Muscle layer of colon (tissue), 2 donors: ENCODE data around the gene PABPC1L.

Experiments
- H3K27ac ChIP-seq: one replicate; pipeline ENCODE4 v1.7.0; 2013; ENCODE audit warnings: low read depth, mild to moderate bottlenecking, low read length, moderate library complexity
- H3K27me3 ChIP-seq, 2 donors: one replicate each; pipeline ENCODE4 v1.7.0; 2013; ENCODE audit warnings: low read length in 2 of 2, mild to moderate bottlenecking in 2 of 2; ENCODE audit not compliant: insufficient read depth in 2 of 2, control insufficient read depth in 1 of 2
- H3K36me3 ChIP-seq: one replicate; pipeline ENCODE4 v1.7.0; 2013; ENCODE audit warnings: mild to moderate bottlenecking, low read length; ENCODE audit not compliant: insufficient read depth
- H3K4me1 ChIP-seq: one replicate; pipeline ENCODE4 v1.7.0; 2013; ENCODE audit warnings: mild to moderate bottlenecking, low read length; ENCODE audit not compliant: insufficient read depth
- H3K4me3 ChIP-seq, 2 donors: one replicate each; pipeline ENCODE4 v1.7.0; 2013; ENCODE audit warnings: low read length in 2 of 2, low read depth in 1 of 2, mild to moderate bottlenecking in 1 of 2, moderate library complexity in 1 of 2
- H3K9ac ChIP-seq: one replicate; pipeline ENCODE4 v1.7.0; 2013; ENCODE audit warnings: low read length
- H3K9me3 ChIP-seq: one replicate; pipeline ENCODE4 v1.7.0; 2013; ENCODE audit warnings: mild to moderate bottlenecking, low read length
- donor health status: abdominal sarcoma.
- donor health status: Adenocarcinoma of cecum.

The PABPC1L gene

DNA sequence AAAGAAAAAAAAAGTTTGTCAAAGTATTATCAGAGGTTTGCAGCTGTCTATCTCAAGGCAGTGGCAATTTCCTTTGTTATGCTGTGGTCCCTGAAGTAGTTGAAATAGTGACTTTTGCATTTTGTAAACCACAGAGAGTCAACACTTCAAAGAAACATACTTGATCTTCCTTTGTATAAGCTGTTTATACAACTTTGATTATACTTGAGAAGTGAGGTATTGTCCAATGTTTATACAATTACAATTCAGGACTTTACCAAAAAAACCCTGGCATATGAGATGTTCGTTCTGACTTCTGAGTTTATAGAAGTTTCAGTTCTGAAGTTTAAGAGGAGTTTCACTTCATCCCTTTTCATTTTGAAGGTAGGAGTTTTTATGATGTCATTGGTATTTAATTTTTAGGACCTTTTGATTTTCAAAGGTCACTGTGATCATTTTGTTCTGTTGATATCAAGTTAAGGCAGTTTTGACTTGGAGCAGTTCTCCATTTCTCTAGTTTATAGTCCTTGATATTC lies 60.4 kb downstream of the PABPC1L start:
- Histone ChIP-seq H3K36me3 (peaks cover 18% of the 10 kb centered on the region), H3K9me3 (no peaks in the 10 kb centered on the region), H3K27me3 (no peaks in the 10 kb centered on the region), H3K27ac (no peak overlapping the region), H3K9ac (no peak overlapping the region), H3K4me3 (no peak overlapping the region), H3K4me1 (peaks cover 12% of the 10 kb centered on the region)

DNA sequence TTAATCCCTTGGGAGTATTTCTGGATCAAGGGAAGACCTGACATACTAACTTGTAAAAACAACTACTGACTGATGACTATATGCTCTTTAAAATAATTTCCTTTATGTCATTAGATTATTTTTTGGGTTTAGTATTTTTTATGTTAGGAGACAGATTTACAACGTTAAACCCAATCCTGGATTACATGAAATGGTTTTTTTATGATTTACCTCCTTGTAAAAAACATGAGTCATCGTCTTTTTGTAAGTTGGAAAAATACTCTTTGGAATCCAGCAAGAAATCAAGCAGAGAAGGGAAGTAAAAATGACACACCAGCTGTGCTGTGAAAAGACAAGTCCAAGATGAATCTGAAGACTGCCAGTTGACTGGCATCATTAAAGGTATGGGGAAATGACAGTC lies 63.2 kb downstream of the PABPC1L start:
- Histone ChIP-seq H3K36me3 (peaks cover 21% of the 10 kb centered on the region), H3K9me3 (no peaks in the 10 kb centered on the region), H3K27me3 (no peaks in the 10 kb centered on the region), H3K27ac (no peak overlapping the region), H3K4me3 (no peak overlapping the region), H3K9ac (no peak overlapping the region), H3K4me1 (no peaks in the 10 kb centered on the region)

DNA sequence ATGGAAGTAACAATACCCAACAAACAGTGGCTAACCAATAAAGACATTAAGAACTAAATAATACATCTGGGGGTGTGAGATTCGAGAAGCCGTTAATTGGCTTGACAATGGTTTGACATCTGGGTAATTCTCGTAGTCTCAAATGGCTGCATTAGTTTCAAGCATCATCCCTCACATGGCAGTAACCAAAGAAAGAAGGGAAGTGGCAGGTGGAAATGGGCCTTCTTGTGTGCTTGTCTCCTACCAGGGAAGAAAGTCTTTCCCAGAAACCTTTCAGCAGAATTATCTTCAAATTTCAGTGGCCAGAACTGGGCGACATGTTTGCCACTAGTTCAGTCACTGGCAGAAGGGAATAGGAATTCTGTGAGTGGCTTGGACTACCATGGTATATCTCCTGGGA lies 66.8 kb downstream of the PABPC1L start:
- Histone ChIP-seq H3K27me3 (no peaks in the 10 kb centered on the region), H3K4me3 (no peak overlapping the region), H3K4me1 (no peaks in the 10 kb centered on the region), H3K36me3 (peaks cover 41% of the 10 kb centered on the region), H3K27ac (no peak overlapping the region), H3K9me3 (no peaks in the 10 kb centered on the region), H3K9ac (no peak overlapping the region)

DNA sequence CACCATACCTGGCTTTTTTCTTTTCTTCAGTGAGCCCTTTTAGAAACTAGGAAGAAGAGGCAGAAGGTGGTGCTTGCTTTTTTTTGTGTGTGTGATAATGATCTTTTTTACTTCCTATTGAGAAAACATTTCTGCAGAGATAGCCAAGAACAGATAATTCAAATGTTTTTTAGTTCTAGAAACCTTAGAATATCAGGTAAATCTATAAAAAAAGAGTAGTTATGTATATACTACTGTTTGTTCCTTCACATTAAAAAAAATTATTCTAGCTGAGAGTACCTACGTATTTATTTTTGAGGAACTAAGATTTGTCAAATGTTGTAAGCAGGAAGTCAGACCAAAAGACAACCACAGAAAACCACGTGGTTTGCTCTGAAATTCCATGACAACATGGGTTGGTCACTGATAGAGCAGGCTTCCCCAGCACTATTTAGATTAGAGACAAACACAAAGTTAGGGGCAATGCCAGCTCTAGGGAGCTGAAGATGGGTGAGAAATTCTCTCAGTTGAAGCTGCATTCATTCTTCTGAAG lies 69.3 kb downstream of the PABPC1L start:
- Histone ChIP-seq H3K9ac (no peak overlapping the region), H3K4me1 (no peaks in the 10 kb centered on the region), H3K27me3 (no peaks in the 10 kb centered on the region), H3K36me3 (peaks cover 48% of the 10 kb centered on the region), H3K4me3 (no peak overlapping the region), H3K9me3 (no peaks in the 10 kb centered on the region), H3K27ac (no peak overlapping the region)

DNA sequence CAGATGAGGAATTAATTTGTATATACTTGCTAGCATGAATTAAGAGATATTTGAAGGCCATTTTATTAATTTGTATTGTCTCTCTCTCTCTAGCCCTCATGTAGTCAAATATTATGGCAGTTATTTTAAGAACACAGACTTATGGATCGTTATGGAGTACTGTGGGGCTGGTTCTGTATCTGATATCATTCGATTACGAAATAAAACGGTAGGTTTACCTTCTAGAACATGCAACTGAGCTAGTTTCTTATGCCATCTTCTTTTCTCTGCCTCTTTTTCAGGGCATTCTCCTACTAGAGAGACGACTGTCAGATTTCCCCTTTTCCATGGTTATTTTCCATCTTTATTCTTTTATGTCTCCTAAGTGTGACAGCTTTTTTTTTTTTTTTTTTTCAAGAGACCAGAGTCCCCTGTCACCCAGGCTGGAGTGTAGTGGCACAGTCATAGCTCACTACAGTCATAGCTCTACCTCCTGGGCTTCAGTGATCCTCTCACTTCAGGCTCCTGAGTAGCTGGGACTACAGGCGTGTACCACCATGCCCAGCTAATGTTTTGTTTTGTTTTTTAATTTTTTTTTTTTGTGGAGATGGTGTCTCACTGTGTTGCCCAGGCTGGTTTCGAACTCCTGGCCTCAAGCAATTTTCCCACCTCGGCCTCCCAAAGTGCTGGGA lies 72.0 kb downstream of the PABPC1L start:
- Histone ChIP-seq H3K27me3 (no peaks in the 10 kb centered on the region), H3K9me3 (no peaks in the 10 kb centered on the region), H3K4me1 (no peaks in the 10 kb centered on the region), H3K27ac (no peak overlapping the region), H3K4me3 (no peak overlapping the region), H3K9ac (no peak overlapping the region), H3K36me3 (peaks cover 42% of the 10 kb centered on the region)

DNA sequence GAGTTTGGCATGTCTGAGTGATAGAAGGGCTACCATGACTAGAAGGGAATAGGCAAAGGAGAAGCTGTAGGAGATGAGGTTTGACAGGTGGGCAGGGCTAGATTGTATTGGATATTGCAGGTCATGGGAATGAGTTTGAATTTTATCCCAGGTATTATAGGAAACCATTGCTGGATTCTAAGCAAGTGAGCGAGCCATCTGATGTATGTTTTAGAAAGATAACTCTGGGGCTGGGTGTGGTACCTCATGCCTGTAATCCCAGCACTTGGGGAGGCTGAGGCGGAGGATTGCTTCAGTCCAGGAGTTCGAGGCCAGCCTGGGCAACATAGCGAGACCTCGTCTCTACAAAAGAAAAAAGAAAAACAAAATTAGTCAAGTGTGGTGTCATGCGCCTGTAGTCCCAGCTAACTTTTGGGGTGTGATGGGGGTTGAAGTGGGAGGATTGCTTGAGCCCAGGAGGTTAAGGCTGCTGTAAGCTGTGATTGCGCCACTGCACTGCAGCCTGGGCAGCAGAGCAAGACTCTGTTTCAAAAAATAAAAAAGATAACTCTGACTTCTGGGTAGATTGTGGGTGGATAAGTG lies 73.3 kb downstream of the PABPC1L start:
- H3K4me1 ChIP-seq = no peaks in the 10 kb centered on the region
- H3K9ac ChIP-seq = no peak overlapping the region
- H3K27me3 ChIP-seq = no peaks in the 10 kb centered on the region
- H3K27ac ChIP-seq = no peak overlapping the region
- no peak overlapping the region for H3K4me3 ChIP-seq
- peaks cover 42% of the 10 kb centered on the region for H3K36me3 ChIP-seq
- H3K9me3 ChIP-seq = no peaks in the 10 kb centered on the region

DNA sequence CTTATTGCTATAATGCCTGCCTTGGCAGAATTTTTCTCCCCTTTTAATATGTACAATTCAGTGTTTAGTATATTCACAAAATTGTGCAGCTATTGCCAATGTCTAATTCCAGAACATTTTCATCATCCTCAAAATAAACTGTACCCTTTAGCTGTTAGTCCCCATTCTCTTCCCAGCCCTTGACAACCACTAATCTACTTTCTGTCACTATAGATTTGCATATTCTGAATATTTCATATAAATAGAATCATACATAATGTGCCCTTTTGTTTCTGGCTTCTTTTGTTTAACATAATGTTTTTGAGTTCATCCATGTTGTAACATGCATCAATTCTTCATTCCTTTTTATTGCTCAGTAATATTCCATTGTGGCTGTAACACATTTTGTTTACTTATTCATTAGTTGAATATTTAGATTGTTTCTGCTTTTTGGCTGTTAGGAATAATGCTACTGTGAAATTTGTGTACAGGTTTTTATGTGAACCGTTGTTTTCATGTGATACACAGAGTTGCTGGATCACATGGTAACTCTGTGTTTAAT lies 78.8 kb downstream of the PABPC1L start:
- Histone ChIP-seq H3K9me3 (no peaks in the 10 kb centered on the region), H3K27me3 (no peaks in the 10 kb centered on the region), H3K4me1 (peaks cover 6% of the 10 kb centered on the region), H3K36me3 (peaks cover 8% of the 10 kb centered on the region), H3K27ac (no peak overlapping the region), H3K4me3 (no peak overlapping the region), H3K9ac (no peak overlapping the region)
